HEK293 (cell line): ENCODE results near the gene SKOR2.

ENCODE experiments used
- CTCF ChIA-PET: fragments of 350-600 bp; formaldehyde crosslinking; extraction: SDS; loops from one replicate; lab custom pipeline; 2021; ENCODE audit warnings: antibody characterized with exemption; lab: Yijun Ruan, JAX
- POLR2A ChIA-PET: fragments of 300-600 bp; formaldehyde crosslinking; extraction: SDS; loops from one replicate; lab custom pipeline; 2020; ENCODE audit warnings: antibody characterized with exemption, inconsistent platforms; lab: Yijun Ruan, JAX
- H3K27ac ChIP-seq: fragments of 200-500 bp; sonication (Bioruptor generic); 2 replicates; pipeline ENCODE4 v1.5.1; 2014; ENCODE audit warnings: low read depth, low read length, control low read depth, inconsistent platforms; ENCODE audit errors: extremely low read depth
- H3K36me3 ChIP-seq, 2 experiments: fragments of 200-500 bp in 1 of 2; sonication (Bioruptor generic) in 1 of 2; 1 replicate in 1 of 2; 2 replicates in 1 of 2; pipeline ENCODE4 v1.5.1; 2014 to 2017; ENCODE audit warnings: inconsistent platforms in 2 of 2, low read length in 2 of 2; ENCODE audit not compliant: control insufficient read depth in 2 of 2, insufficient read depth in 1 of 2
- H3K4me1 ChIP-seq: fragments of 200-500 bp; sonication (Bioruptor generic); 2 replicates; pipeline ENCODE4 v1.5.1; 2014; ENCODE audit warnings: mild to moderate bottlenecking, low read length, inconsistent platforms; ENCODE audit not compliant: control insufficient read depth, insufficient read depth
- H3K4me3 ChIP-seq: 2 replicates; pipeline ENCODE4 v1.5.1; 2011; ENCODE audit warnings: low read depth, mild to moderate bottlenecking, control low read depth, low read length, moderate library complexity
- H3K9me3 ChIP-seq: fragments of 200-500 bp; sonication (Bioruptor generic); 2 replicates; pipeline ENCODE4 v1.5.1; 2014; ENCODE audit warnings: low read depth, low read length, inconsistent platforms; ENCODE audit not compliant: control insufficient read depth, insufficient read depth
- AEBP2 ChIP-seq: fragments of 450-650 bp; formaldehyde crosslinking; IDR thresholded peaks from 2 replicates; pipeline ENCODE4 v1.5.1; 2016; ENCODE audit warnings: missing biosample characterization, missing genetic modification characterization, borderline replicate concordance
- BCL11A ChIP-seq: fragments of 450-650 bp; formaldehyde crosslinking; IDR thresholded peaks from 2 replicates; pipeline ENCODE4 v1.5.1; 2016; ENCODE audit warnings: low read depth, missing biosample characterization, missing genetic modification characterization
- BCL11B ChIP-seq: fragments of 450-650 bp; formaldehyde crosslinking; IDR thresholded peaks from 2 replicates; pipeline ENCODE4 v1.5.1; 2016; ENCODE audit warnings: low read depth, missing biosample characterization, missing genetic modification characterization
- INSM2 ChIP-seq: fragments of 450-650 bp; formaldehyde crosslinking; IDR thresholded peaks from 2 replicates; pipeline ENCODE4 v1.5.1; 2016; ENCODE audit warnings: missing biosample characterization, missing genetic modification characterization
- MZF1 ChIP-seq: fragments of 450-650 bp; formaldehyde crosslinking; IDR thresholded peaks from 2 replicates; pipeline ENCODE4 v1.5.1; 2017; ENCODE audit warnings: missing biosample characterization, missing genetic modification characterization, borderline replicate concordance
- SCRT2 ChIP-seq: fragments of 450-650 bp; formaldehyde crosslinking; IDR thresholded peaks from 2 replicates; pipeline ENCODE4 v1.5.1; 2016; ENCODE audit warnings: missing biosample characterization, missing genetic modification characterization
- TRIM28 ChIP-seq: IDR thresholded peaks from 2 replicates; pipeline ENCODE4 v1.6.1; 2011; ENCODE audit warnings: low read length, control low read depth, borderline replicate concordance
- ZBTB20 ChIP-seq: fragments of 450-650 bp; formaldehyde crosslinking; IDR thresholded peaks from 2 replicates; pipeline ENCODE4 v1.5.1; 2016; ENCODE audit warnings: missing biosample characterization, missing genetic modification characterization
- ZBTB21 ChIP-seq: fragments of 450-650 bp; formaldehyde crosslinking; IDR thresholded peaks from 2 replicates; pipeline ENCODE4 v1.5.1; 2017; ENCODE audit warnings: missing biosample characterization, missing genetic modification characterization
- ZFP69B ChIP-seq: fragments of 450-650 bp; formaldehyde crosslinking; IDR thresholded peaks from 2 replicates; pipeline ENCODE4 v1.5.1; 2016; ENCODE audit warnings: missing biosample characterization, missing genetic modification characterization
- ZNF24 ChIP-seq: fragments of 450-650 bp; formaldehyde crosslinking; IDR thresholded peaks from 2 replicates; pipeline ENCODE4 v1.5.1; 2016; ENCODE audit warnings: missing biosample characterization, missing genetic modification characterization
- ZNF366 ChIP-seq: fragments of 450-650 bp; formaldehyde crosslinking; conservative IDR thresholded peaks from 2 replicates; pipeline ENCODE4 v1.5.1; 2016; ENCODE audit warnings: missing biosample characterization, missing genetic modification characterization
- ZNF449 ChIP-seq: fragments of 450-650 bp; formaldehyde crosslinking; IDR thresholded peaks from 2 replicates; pipeline ENCODE4 v1.5.1; 2017; ENCODE audit warnings: missing biosample characterization, mild to moderate bottlenecking, missing genetic modification characterization, moderate library complexity
- ZNF596 ChIP-seq: fragments of 450-650 bp; IDR thresholded peaks from 2 replicates; pipeline ENCODE4 v1.5.0; 2018; ENCODE audit warnings: missing biosample characterization, mild to moderate bottlenecking, missing genetic modification characterization, moderate library complexity
- ZNF654 ChIP-seq: fragments of 450-650 bp; formaldehyde crosslinking; IDR thresholded peaks from 2 replicates; pipeline ENCODE4 v1.5.1; 2016; ENCODE audit warnings: low read depth, missing biosample characterization, missing genetic modification characterization
- ZNF658 ChIP-seq: fragments of 450-650 bp; formaldehyde crosslinking; IDR thresholded peaks from 2 replicates; pipeline ENCODE4; 2016; ENCODE audit warnings: missing biosample characterization, missing genetic modification characterization
- ZSCAN23 ChIP-seq: fragments of 450-650 bp; formaldehyde crosslinking; IDR thresholded peaks from 2 replicates; pipeline ENCODE4 v1.5.1; 2016; ENCODE audit warnings: missing biosample characterization, missing genetic modification characterization
- ZSCAN30 ChIP-seq: fragments of 450-650 bp; IDR thresholded peaks from 2 replicates; pipeline ENCODE4 v1.5.1; 2018; ENCODE audit warnings: missing biosample characterization, mild to moderate bottlenecking, missing genetic modification characterization, moderate library complexity
- ZSCAN4 ChIP-seq: fragments of 450-650 bp; formaldehyde crosslinking; IDR thresholded peaks from 2 replicates; pipeline ENCODE4 v1.5.1; 2017; ENCODE audit warnings: missing biosample characterization, missing genetic modification characterization
- ZXDB ChIP-seq: fragments of 450-650 bp; formaldehyde crosslinking; IDR thresholded peaks from 2 replicates; pipeline ENCODE4 v1.5.1; 2016; ENCODE audit warnings: missing biosample characterization, missing genetic modification characterization
- TF ChIP-seq, protein P1 (sequence below): fragments of 450-650 bp; formaldehyde crosslinking; IDR thresholded peaks from 2 replicates; pipeline ENCODE4 v1.5.1; 2016; ENCODE audit warnings: missing biosample characterization, missing genetic modification characterization
- TF ChIP-seq, protein P2 (sequence below): IDR thresholded peaks from 2 replicates; pipeline ENCODE4 v1.6.1; 2011; ENCODE audit warnings: mild to moderate bottlenecking, low read depth, low read length, borderline replicate concordance

Gene SKOR2

DNA sequence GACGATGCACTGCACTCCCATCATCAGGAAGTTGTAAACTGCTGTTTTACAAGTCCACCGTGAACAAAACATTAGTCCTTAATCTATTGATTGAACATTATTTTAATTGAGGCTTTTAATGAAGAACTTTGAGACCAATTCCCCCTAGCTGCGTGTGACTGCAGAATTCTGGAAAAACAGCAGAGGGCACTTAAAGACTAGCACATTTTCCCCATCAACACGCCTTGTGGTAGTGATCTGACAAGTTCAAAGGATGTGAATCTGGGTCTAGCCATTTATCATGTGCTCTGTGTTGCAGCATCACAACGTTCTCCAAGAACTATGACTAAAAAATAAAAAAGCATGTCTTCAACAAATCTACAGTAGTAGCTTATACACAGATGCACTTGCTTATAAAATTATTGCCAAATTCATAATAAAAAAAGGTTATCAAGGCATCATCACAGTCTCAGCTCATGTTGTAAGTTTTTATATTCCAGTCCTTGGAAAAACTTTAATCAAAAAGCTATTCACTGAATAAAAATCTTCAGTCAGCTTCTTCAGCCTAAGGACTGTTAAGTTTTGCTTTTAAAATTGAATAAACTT lies 35.8 kb downstream of the SKOR2 start:
- TF ChIP-seq ZNF366 (tag by site-specific recombination) = no peak
- TF ChIP-seq, protein P1, sequence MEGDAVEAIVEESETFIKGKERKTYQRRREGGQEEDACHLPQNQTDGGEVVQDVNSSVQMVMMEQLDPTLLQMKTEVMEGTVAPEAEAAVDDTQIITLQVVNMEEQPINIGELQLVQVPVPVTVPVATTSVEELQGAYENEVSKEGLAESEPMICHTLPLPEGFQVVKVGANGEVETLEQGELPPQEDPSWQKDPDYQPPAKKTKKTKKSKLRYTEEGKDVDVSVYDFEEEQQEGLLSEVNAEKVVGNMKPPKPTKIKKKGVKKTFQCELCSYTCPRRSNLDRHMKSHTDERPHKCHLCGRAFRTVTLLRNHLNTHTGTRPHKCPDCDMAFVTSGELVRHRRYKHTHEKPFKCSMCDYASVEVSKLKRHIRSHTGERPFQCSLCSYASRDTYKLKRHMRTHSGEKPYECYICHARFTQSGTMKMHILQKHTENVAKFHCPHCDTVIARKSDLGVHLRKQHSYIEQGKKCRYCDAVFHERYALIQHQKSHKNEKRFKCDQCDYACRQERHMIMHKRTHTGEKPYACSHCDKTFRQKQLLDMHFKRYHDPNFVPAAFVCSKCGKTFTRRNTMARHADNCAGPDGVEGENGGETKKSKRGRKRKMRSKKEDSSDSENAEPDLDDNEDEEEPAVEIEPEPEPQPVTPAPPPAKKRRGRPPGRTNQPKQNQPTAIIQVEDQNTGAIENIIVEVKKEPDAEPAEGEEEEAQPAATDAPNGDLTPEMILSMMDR = peak; percentile 84
- no peak for TF ChIP-seq BCL11A (tag by site-specific recombination)
- TF ChIP-seq ZSCAN30 (tag by site-specific recombination) = 0 out of 2 replicates have a peak, but pooled peaks have one; percentile 13
- no peak for TF ChIP-seq ZSCAN23 (tag by site-specific recombination)
- TF ChIP-seq ZNF654 (tag by site-specific recombination) = peak; percentile 78
- TF ChIP-seq ZFP69B (tag by site-specific recombination) = no peak
- TF ChIP-seq ZSCAN4 (tag by site-specific recombination) = no peak
- no peak for TF ChIP-seq ZNF449 (tag by site-specific recombination)
- TF ChIP-seq SCRT2 (tag by site-specific recombination) = no peak
- no peak for TF ChIP-seq ZNF658 (tag by site-specific recombination)
- TF ChIP-seq TRIM28 = no peak
- TF ChIP-seq, all 188 proteins: peak for 3
- Histone ChIP-seq H3K4me1 (no peaks in the 10 kb centered on the region), H3K27ac (no peak overlapping the region), H3K4me3 (no peak overlapping the region), H3K9me3 (no peaks in the 10 kb centered on the region), H3K36me3 (no peaks in the 10 kb centered on the region)
- CTCF ChIA-PET = interaction anchor here (0.6 to 5.7 kb wide), 66 partner anchors 10 to 952 kb away, joined by 3 to 86 read pairs (median 4); no protein-coding TSS in a partner anchor
- POLR2A ChIA-PET = no interaction called here

GRCh38 chr18:47209171-47209570 lies 42.3 kb downstream of the SKOR2 start:
- no peaks in the 10 kb centered on the region for H3K9me3 ChIP-seq
- TF ChIP-seq, protein P2, sequence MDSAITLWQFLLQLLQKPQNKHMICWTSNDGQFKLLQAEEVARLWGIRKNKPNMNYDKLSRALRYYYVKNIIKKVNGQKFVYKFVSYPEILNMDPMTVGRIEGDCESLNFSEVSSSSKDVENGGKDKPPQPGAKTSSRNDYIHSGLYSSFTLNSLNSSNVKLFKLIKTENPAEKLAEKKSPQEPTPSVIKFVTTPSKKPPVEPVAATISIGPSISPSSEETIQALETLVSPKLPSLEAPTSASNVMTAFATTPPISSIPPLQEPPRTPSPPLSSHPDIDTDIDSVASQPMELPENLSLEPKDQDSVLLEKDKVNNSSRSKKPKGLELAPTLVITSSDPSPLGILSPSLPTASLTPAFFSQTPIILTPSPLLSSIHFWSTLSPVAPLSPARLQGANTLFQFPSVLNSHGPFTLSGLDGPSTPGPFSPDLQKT = no peak
- TF ChIP-seq BCL11B (tag by site-specific recombination) = no peak
- TF ChIP-seq ZBTB21 = no peak
- TF ChIP-seq ZXDB = no peak
- no peak for TF ChIP-seq INSM2 (tag by site-specific recombination)
- TF ChIP-seq ZBTB20 (tag by site-specific recombination) = no peak
- TF ChIP-seq AEBP2 (tag by site-specific recombination) = no peak
- TF ChIP-seq ZNF596 (tag by site-specific recombination) = no peak
- TF ChIP-seq MZF1 (tag by site-specific recombination) = no peak
- no peak for TF ChIP-seq ZNF24 (tag by site-specific recombination)
- POLR2A ChIA-PET = no interaction called here
- no peaks in the 10 kb centered on the region for H3K36me3 ChIP-seq
- no peak overlapping the region for H3K27ac ChIP-seq
- no peak overlapping the region for H3K4me3 ChIP-seq
- CTCF ChIA-PET = interaction anchor here (0.6 to 2.6 kb wide), 6 partner anchors 108 to 546 kb away, joined by 3 to 20 read pairs (median 4); no protein-coding TSS in a partner anchor
- H3K4me1 ChIP-seq = no peaks in the 10 kb centered on the region
